ENCODE data around the gene CD38.
"Not testable (repeated sequence)": the region's sequence is repeated elsewhere in the genome, so short reads cannot be mapped to it uniquely, and the experiment has no call there.

Gene CD38

DNA sequence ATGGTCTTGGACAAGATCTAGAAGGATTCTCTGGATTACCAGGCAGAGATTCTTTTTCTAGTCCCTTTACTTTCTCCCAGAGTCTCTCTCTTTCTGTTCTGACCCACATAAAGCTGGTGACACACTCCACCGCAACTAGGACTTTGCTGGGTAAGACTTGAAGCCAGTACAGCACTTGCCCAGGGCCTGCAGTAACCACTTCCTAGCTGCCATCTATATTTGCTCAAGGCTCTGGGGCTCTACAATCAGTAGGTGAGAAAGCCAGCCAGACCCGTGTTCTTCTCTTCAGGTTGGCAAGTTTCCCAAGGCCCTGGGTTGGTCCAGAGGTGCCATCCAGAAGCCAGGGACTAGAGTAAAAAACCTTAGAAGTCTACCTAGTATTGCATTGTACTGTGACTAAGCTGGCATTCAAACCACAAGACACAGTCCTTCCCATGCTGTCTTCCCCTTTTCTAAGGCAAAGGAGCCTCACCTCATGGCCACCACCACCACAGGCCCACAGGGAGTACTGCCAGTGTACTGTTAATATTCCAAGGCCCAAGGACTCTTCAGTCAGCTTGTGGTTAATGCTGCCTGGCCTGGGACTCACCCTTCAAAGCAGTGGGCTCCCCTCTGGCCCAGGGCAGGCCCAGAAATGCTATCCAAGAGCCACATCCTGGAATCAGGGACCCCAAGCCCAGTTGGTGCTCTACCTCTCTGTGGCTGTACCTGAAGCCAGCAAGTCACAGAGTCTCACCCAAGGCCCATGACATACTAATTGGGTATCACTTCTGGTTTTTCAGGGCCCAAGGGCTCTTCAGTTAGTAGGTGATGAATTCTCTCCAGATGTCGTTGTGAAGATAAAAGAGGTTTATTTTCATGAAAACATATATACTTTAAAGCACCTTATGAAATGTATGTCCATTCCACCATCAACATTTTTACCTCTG is 54.7 kb downstream of the CD38 start:
- no peak for ATAC-seq (replicated peaks; ENCODE audit: extremely low read depth, poor library complexity, severe bottlenecking)
- Mint-ChIP-seq H3K27me3 (no peaks in the 10 kb centered on the region), H3K4me3 (no peak overlapping the region)

DNA sequence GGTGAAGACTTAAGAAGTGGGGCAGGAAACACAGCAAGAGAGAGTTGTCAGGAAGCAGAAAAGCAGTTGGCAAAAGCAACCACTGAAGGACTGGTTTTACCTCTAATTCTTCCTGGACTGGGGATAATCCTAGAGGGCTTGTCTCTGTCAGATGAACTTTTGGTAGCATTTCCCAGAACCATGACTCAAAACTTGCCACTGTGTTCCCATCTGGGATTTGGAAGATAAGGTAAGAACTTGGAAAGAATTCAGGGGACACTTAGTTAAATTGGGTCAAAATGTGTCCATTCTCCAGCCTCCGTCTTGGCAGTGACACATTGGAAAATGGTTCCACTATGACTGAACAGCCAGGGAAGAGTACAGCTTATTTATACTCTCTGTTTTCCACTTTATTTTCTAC is 55.7 kb downstream of the CD38 start:
- no peaks in the 10 kb centered on the region for H3K27me3 Mint-ChIP-seq
- H3K27ac Mint-ChIP-seq (ENCODE audit: low read depth), result no peak overlapping the region
- no peak overlapping the region for H3K4me3 Mint-ChIP-seq
- ATAC-seq (replicated peaks; ENCODE audit: extremely low read depth, poor library complexity, severe bottlenecking) (no peak), DNase-seq (ENCODE audit: low spot score in 2 of 2) (no peak)
- H3K4me1 Mint-ChIP-seq, result no peaks in the 10 kb centered on the region
- peaks cover 2% of the 10 kb centered on the region for H3K36me3 Mint-ChIP-seq (ENCODE audit: insufficient read depth)
- no peaks in the 10 kb centered on the region for H3K9me3 Mint-ChIP-seq

More for the DNA sequence above, 54.7 kb downstream of the CD38 start:
- no peak overlapping the region for H3K27ac Mint-ChIP-seq (ENCODE audit: low read depth)
- no peaks in the 10 kb centered on the region for H3K9me3 Mint-ChIP-seq
- no peak for DNase-seq (ENCODE audit: low spot score in 2 of 2)
- peaks cover 2% of the 10 kb centered on the region for H3K36me3 Mint-ChIP-seq (ENCODE audit: insufficient read depth)
- no peaks in the 10 kb centered on the region for H3K4me1 Mint-ChIP-seq

DNA sequence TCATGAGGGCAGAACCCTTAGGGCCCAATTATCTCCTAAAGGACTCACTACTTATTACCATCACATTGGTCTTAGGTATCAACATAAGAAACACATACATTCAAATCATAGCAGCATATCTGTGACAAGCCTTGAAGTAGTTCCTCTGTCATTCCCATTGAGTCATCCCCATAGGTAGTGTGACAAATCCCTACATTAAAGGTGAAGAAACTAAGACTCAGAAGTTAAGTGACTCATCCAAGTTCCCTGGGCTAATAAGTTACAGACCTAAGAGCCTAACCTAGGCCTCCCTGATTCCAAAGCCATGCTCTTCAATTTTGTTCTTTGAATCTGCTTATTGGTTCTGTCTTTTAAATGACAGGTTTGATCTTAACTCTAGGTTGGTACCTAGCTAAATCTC is 58.2 kb downstream of the CD38 start:
- Mint-ChIP-seq H3K36me3 (ENCODE audit: insufficient read depth) (peaks cover under 1% of the 10 kb centered on the region), H3K4me3 (no peak overlapping the region), H3K27me3 (no peaks in the 10 kb centered on the region), H3K27ac (ENCODE audit: low read depth) (no peak overlapping the region), H3K4me1 (no peaks in the 10 kb centered on the region), H3K9me3 (no peaks in the 10 kb centered on the region)
- ATAC-seq (replicated peaks; ENCODE audit: extremely low read depth, poor library complexity, severe bottlenecking) (no peak), DNase-seq (ENCODE audit: low spot score in 2 of 2) (no peak)

DNA sequence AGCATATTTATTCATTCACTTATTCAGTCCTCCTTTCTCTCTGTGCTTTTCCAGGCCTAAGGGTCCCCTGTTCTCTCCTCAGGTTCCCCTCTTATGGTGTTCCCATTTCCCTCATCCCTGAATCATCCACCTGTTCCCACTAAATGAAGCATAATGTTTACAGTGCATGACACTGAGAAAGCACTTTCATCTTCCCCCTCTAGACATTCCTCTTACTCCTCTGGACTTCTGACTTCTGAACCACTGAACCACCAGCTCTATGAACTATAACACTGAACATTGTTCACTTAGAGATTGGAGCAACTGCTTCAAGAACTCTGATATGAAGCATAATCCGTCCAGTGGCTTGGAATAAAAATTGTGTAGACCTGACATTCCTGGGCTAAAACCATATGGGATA is 59.5 kb downstream of the CD38 start:
- no peak for DNase-seq (ENCODE audit: low spot score in 2 of 2)
- ATAC-seq (replicated peaks; ENCODE audit: extremely low read depth, poor library complexity, severe bottlenecking), result no peak
- Mint-ChIP-seq H3K4me1 (no peaks in the 10 kb centered on the region), H3K36me3 (ENCODE audit: insufficient read depth) (peaks cover 3% of the 10 kb centered on the region), H3K4me3 (no peak overlapping the region), H3K9me3 (no peaks in the 10 kb centered on the region), H3K27me3 (no peaks in the 10 kb centered on the region), H3K27ac (ENCODE audit: low read depth) (no peak overlapping the region)

DNA sequence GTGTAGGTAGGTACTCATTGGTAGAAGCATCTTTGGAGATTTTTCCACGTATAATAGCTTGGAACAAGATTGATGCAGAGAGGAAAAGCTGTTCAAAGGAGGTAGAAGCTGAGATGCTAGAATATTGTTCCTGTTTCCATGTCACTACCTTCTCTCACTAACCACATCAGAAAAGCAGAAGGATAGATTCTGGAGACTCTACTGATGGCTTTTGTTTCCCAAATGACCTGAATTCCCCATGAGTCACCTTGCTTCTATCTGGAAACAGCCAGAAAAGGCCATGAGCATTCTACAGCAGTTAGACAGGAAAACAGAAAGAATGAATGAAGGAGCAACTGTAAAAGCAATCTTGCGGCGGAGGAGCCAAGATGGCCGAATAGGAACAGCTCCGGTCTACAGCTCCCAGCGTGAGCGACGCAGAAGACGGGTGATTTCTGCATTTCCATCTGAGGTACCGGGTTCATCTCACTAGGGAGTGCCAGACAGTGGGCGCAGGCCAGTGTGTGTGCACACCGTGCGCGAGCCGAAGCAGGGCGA is 63.1 kb downstream of the CD38 start:
- not testable (repeated sequence) for H3K27me3 Mint-ChIP-seq; ATAC-seq (replicated peaks; ENCODE audit: extremely low read depth, poor library complexity, severe bottlenecking); H3K9me3 Mint-ChIP-seq; H3K36me3 Mint-ChIP-seq (ENCODE audit: insufficient read depth); H3K27ac Mint-ChIP-seq (ENCODE audit: low read depth); DNase-seq (ENCODE audit: low spot score in 2 of 2); H3K4me3 Mint-ChIP-seq; H3K4me1 Mint-ChIP-seq

DNA sequence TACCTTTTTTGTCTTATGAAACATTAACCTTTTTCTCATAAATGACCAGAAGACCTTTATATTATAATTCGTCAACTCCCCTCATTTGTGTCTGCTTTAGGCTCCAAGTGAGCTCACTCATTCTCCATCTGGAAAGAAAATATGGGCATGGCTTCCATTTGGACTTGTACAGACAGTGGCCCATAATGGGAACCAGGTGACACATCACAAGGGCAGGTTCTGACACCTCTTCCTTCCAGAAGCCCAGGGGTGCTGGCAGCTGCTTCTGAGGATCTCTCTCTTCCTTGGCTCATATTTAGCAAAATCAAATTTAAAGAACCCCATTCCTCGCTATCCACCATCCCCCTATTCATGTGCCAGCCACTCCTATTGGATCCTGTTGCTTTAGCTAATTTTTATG is 69.6 kb downstream of the CD38 start:
- no peaks in the 10 kb centered on the region for H3K4me1 Mint-ChIP-seq
- no peaks in the 10 kb centered on the region for H3K36me3 Mint-ChIP-seq (ENCODE audit: insufficient read depth)
- ATAC-seq (replicated peaks; ENCODE audit: extremely low read depth, poor library complexity, severe bottlenecking) (no peak), DNase-seq (ENCODE audit: low spot score in 2 of 2) (no peak)
- H3K27ac Mint-ChIP-seq (ENCODE audit: low read depth), result no peak overlapping the region
- no peak overlapping the region for H3K4me3 Mint-ChIP-seq
- no peaks in the 10 kb centered on the region for H3K9me3 Mint-ChIP-seq
- H3K27me3 Mint-ChIP-seq, result no peaks in the 10 kb centered on the region

DNA sequence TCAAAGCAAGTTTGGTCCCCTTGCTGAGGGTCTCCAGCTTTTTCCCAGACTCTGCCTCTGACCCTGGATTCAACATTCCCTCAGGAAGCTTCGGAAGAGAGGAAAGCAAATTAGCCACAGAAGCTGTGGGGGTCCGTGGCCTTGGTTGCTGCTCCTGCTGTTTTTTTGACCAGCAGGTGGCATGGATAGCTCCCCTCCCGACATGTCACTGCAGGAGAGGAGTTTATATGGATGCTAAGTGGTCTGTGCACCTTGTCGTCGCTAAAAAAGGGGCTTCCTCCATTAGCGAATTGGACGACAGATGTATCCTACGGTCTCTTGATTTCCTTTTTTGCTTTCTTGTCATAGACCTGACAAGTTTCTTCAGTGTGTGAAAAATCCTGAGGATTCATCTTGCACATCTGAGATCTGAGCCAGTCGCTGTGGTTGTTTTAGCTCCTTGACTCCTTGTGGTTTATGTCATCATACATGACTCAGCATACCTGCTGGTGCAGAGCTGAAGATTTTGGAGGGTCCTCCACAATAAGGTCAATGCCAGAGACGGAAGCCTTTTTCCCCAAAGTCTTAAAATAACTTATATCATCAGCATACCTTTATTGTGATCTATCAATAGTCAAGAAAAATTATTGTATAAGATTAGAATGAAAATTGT is 70.2 kb downstream of the CD38 start:
- Mint-ChIP-seq H3K9me3 (no peaks in the 10 kb centered on the region), H3K27me3 (no peaks in the 10 kb centered on the region), H3K27ac (ENCODE audit: low read depth) (no peak overlapping the region), H3K36me3 (ENCODE audit: insufficient read depth) (no peaks in the 10 kb centered on the region), H3K4me1 (no peaks in the 10 kb centered on the region), H3K4me3 (no peak overlapping the region)
- DNase-seq (ENCODE audit: low spot score in 2 of 2), result no peak
- ATAC-seq (replicated peaks; ENCODE audit: extremely low read depth, poor library complexity, severe bottlenecking), result no peak

DNA sequence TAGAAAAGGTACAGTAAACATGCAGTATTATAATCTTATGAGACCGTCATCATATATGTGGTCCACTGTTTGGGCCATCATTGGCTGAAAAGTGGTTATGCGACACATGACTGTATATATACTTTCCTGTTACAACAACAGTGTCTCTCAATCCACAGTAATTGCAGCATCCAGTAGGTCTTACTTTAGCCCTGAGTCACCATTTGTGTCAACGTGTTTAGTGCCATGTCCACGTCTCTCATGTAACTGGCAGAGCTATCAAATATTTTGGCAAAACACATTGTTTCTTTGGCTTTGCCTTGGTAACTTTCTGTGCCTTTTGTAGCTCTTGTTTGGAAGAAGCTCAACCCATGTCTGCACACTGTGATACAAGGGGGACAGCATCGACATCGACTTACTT is 73.8 kb downstream of the CD38 start:
- no peaks in the 10 kb centered on the region for H3K9me3 Mint-ChIP-seq
- H3K4me3 Mint-ChIP-seq, result no peak overlapping the region
- H3K27me3 Mint-ChIP-seq, result no peaks in the 10 kb centered on the region
- no peak overlapping the region for H3K27ac Mint-ChIP-seq (ENCODE audit: low read depth)
- H3K36me3 Mint-ChIP-seq (ENCODE audit: insufficient read depth), result no peaks in the 10 kb centered on the region
- no peaks in the 10 kb centered on the region for H3K4me1 Mint-ChIP-seq
- ATAC-seq (replicated peaks; ENCODE audit: extremely low read depth, poor library complexity, severe bottlenecking) (no peak), DNase-seq (ENCODE audit: low spot score in 2 of 2) (no peak)

DNA sequence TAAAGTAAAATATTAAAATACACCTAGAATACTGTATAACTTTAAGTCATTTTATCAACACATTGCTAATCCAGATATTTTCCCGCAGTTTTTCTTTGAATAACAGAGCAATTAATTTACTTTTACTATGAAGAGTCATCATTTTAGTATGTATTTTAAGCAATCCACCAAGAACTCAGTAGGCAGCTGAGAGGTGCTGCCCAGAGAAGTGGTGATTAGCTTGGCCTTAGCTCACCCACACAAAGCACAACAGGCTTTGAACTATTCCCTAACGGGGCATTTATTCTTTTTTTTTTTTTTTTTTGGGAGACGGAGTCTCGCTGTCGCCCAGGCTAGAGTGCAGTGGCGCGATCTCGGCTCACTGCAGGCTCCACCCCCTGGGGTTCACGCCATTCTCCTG is 74.4 kb downstream of the CD38 start:
- Mint-ChIP-seq H3K27me3 (peaks cover 3% of the 10 kb centered on the region), H3K9me3 (no peaks in the 10 kb centered on the region), H3K27ac (ENCODE audit: low read depth) (no peak overlapping the region), H3K4me1 (no peaks in the 10 kb centered on the region), H3K36me3 (ENCODE audit: insufficient read depth) (no peaks in the 10 kb centered on the region), H3K4me3 (no peak overlapping the region)
- ATAC-seq (replicated peaks; ENCODE audit: extremely low read depth, poor library complexity, severe bottlenecking), result no peak
- no peak for DNase-seq (ENCODE audit: low spot score in 2 of 2)

DNA sequence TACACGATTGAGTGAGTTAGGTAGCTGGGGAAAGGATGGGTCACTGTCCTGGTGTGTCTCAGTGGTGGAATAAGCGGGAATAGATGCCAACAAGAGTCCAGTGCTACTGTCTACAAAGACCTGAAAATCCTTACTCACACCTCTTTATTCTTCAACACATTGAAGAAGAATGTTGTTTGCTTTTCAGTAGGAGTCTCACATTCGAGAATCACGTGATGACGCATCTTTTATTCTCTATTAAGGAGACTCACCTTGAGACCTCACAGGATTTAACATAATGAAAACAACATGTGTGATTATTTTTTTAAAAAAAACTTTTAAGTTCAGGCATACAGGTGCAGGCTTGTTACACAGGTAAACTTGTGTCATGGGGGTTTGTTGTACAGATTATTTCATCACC is 75.2 kb downstream of the CD38 start:
- no peak for DNase-seq (ENCODE audit: low spot score in 2 of 2)
- no peaks in the 10 kb centered on the region for H3K4me1 Mint-ChIP-seq
- H3K9me3 Mint-ChIP-seq, result no peaks in the 10 kb centered on the region
- no peaks in the 10 kb centered on the region for H3K36me3 Mint-ChIP-seq (ENCODE audit: insufficient read depth)
- H3K4me3 Mint-ChIP-seq, result no peak overlapping the region
- no peak for ATAC-seq (replicated peaks; ENCODE audit: extremely low read depth, poor library complexity, severe bottlenecking)
- peaks cover 9% of the 10 kb centered on the region for H3K27me3 Mint-ChIP-seq
- H3K27ac Mint-ChIP-seq (ENCODE audit: low read depth), result no peak overlapping the region

DNA sequence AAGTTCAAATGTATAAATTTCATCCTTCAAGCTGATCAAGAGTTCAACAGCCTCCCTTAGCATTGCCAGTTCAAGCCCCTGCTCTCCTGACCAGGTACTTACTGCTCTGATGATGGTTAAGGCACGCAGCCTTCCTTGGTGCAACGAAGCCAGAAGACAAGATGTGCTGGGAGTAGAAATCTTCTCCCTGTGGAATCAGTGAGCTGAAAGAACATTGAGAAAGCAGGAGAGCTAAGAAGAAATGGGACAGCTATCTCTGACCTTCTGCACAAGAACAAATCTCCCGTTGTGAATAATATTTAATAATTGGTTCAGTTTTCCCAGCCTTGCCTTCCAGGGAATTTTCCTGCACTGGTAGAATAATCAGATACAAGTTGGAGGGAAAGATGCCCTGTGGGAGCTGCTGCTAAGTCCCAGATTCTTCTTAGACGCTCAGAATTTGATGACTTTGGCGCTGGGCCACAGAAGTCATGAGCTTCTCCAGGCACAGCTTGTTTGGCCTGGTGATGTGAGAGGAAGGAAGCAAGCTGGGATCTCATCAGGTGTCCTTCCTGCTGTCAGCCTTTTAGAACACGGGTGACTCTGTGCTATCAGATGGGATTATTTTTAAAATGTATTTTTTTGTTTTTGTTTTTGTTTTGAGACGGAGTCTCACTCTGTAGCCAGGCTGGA is 77.8 kb downstream of the CD38 start:
- H3K36me3 Mint-ChIP-seq (ENCODE audit: insufficient read depth), result no peaks in the 10 kb centered on the region
- ATAC-seq (replicated peaks; ENCODE audit: extremely low read depth, poor library complexity, severe bottlenecking), result no peak
- no peaks in the 10 kb centered on the region for H3K4me1 Mint-ChIP-seq
- H3K4me3 Mint-ChIP-seq, result no peak overlapping the region
- no peak overlapping the region for H3K27ac Mint-ChIP-seq (ENCODE audit: low read depth)
- no peak for DNase-seq (ENCODE audit: low spot score in 2 of 2)
- no peaks in the 10 kb centered on the region for H3K9me3 Mint-ChIP-seq
- H3K27me3 Mint-ChIP-seq, result peaks cover 21% of the 10 kb centered on the region

DNA sequence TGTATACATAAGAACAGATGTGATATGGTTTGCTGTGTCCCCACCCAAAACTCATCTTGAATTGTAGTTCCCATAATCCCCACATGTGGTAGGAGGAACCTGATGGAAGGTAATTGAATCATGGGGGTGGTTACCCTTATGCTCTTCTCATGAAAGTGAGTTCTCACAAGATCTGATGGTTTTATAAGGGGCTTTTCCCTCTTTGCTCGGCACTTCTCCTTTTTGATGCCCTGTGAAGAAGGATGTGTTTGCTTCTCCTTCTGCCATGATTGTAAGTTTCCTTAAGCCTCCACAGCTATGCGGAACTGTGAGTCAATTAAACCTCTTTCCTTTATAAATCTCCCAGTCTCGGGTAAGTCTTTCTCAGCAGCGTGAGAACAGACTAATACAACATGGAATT is 83.1 kb downstream of the CD38 start:
- not testable (repeated sequence) for ATAC-seq (replicated peaks; ENCODE audit: extremely low read depth, poor library complexity, severe bottlenecking); H3K4me1 Mint-ChIP-seq; H3K36me3 Mint-ChIP-seq (ENCODE audit: insufficient read depth); H3K4me3 Mint-ChIP-seq; H3K9me3 Mint-ChIP-seq; DNase-seq (ENCODE audit: low spot score in 2 of 2)
- H3K27ac Mint-ChIP-seq (ENCODE audit: low read depth), result peak overlapping the region; percentile 12
- H3K27me3 Mint-ChIP-seq, result peaks cover 21% of the 10 kb centered on the region
